Stimulated activated CD4-positive, alpha-beta T cell treated with anti-CD3 and anti-CD28 coated beads, TNF-alpha, amount 100 ng/mL, for 24 hours (primary cell): ENCODE results near the gene UNC5C.
"Not testable (repeated sequence)": the region's sequence is repeated elsewhere in the genome, so short reads cannot be mapped to it uniquely, and the experiment has no call there.

Experiments
- DNase-seq, 3 experiments: peaks; one replicate each; pipeline ENCODE4 v3.0.0-alpha.2; 2020; ENCODE audit warnings: low read depth in 3 of 3

Gene UNC5C

GRCh38 chr4:95181996-95182306 is 366.8 kb downstream of the UNC5C start:
- no peak for DNase-seq

- DNase-seq = peak in 1 of 3 experiments; percentile 16
These were observed 367.4 kb downstream of the UNC5C start for GRCh38 chr4:95181243-95181995.

- no peak for DNase-seq
These were observed 368.1 kb downstream of the UNC5C start for GRCh38 chr4:95180531-95181242.

- DNase-seq = no peak
These were observed 369.8 kb downstream of the UNC5C start for GRCh38 chr4:95178938-95179337.

- DNase-seq = not testable (repeated sequence)
These were observed 377.4 kb downstream of the UNC5C start for GRCh38 chr4:95171377-95171776.

- no peak for DNase-seq
These were observed 378.6 kb downstream of the UNC5C start for GRCh38 chr4:95170176-95170575.

- DNase-seq = no peak
These were observed 381.0 kb downstream of the UNC5C start for GRCh38 chr4:95167805-95168204.

- peak in 1 of 3 experiments; percentile 1 for DNase-seq
These were observed 382.7 kb downstream of the UNC5C start for GRCh38 chr4:95165926-95166524.

GRCh38 chr4:95162867-95163266 is 385.9 kb downstream of the UNC5C start:
- no peak for DNase-seq

GRCh38 chr4:95161781-95162469 is 386.8 kb downstream of the UNC5C start:
- DNase-seq = no peak

GRCh38 chr4:95159384-95159783 is 389.4 kb downstream of the UNC5C start:
- DNase-seq = no peak

- DNase-seq = no peak
These were observed 390.1 kb downstream of the UNC5C start for GRCh38 chr4:95158626-95159025.

GRCh38 chr4:95158045-95158444 is 390.7 kb downstream of the UNC5C start:
- DNase-seq = no peak

- DNase-seq = no peak
These were observed 391.2 kb downstream of the UNC5C start for GRCh38 chr4:95157596-95157995.

GRCh38 chr4:95156452-95156765 is 392.4 kb downstream of the UNC5C start:
- no peak for DNase-seq

- no peak for DNase-seq
These were observed 392.9 kb downstream of the UNC5C start for GRCh38 chr4:95155759-95156451.

GRCh38 chr4:95153182-95153581 is 395.6 kb downstream of the UNC5C start:
- no peak for DNase-seq

GRCh38 chr4:95151255-95151654 is 397.5 kb downstream of the UNC5C start:
- DNase-seq = no peak

GRCh38 chr4:95142932-95143331 is 405.8 kb downstream of the UNC5C start:
- no peak for DNase-seq

- DNase-seq = no peak
These were observed 407.4 kb downstream of the UNC5C start for GRCh38 chr4:95141361-95141760.

- DNase-seq = not testable (repeated sequence)
These were observed 409.3 kb downstream of the UNC5C start for GRCh38 chr4:95139424-95139823.

GRCh38 chr4:95134016-95134415 is 414.8 kb downstream of the UNC5C start:
- not testable (repeated sequence) for DNase-seq
